GM23338 (cell line): ENCODE data around the gene KCNK15. TPM values are rescaled to one million over a fixed set of nuclear protein-coding genes. Genes with fewer than 3 reads are reported as not detected.

Experiments
- ATAC-seq: fragments of 200-7000 bp; cut with Tn5 transposase; 3 replicates; pipeline ENCODE4 v1.9.1; 2020
- DNase-seq: peaks from one replicate; pipeline ENCODE4 v3.0.0-alpha.2; 2015; ENCODE audit warnings: low spot score
- H2AFZ ChIP-seq: fragments of 200-600 bp; sonication (generic); 2 replicates; pipeline ENCODE4 v1.8.0; 2016; ENCODE audit warnings: antibody characterized with exemption, mild to moderate bottlenecking, moderate library complexity
- H3F3A ChIP-seq: fragments of 200-600 bp; sonication (generic); replicated peaks from 2 replicates; pipeline ENCODE4 v1.8.0; 2017; ENCODE audit warnings: antibody characterized with exemption, mixed run types, low read depth
- H3K27ac ChIP-seq: fragments of 200-600 bp; sonication (generic); 2 replicates; pipeline ENCODE4 v1.6.1; 2016; ENCODE audit warnings: low read depth
- H3K27me3 ChIP-seq: fragments of 200-600 bp; sonication (generic); 2 replicates; pipeline ENCODE4 v1.8.0; 2016; ENCODE audit warnings: mild to moderate bottlenecking, mixed run types, moderate library complexity; ENCODE audit not compliant: insufficient read depth
- H3K36me3 ChIP-seq: fragments of 200-600 bp; sonication (generic); 2 replicates; pipeline ENCODE4 v1.8.0; 2016; ENCODE audit warnings: mild to moderate bottlenecking; ENCODE audit not compliant: insufficient read depth
- H3K4me1 ChIP-seq: fragments of 200-600 bp; sonication (generic); 2 replicates; pipeline ENCODE4 v1.8.0; 2016; ENCODE audit warnings: mild to moderate bottlenecking, moderate library complexity; ENCODE audit not compliant: insufficient read depth
- H3K4me2 ChIP-seq: fragments of 200-600 bp; sonication (generic); 2 replicates; pipeline ENCODE4 v1.7.1; 2017; ENCODE audit warnings: mixed run types
- H3K4me3 ChIP-seq: fragments of 200-600 bp; sonication (generic); 2 replicates; pipeline ENCODE4 v1.6.1; 2016; ENCODE audit warnings: mixed run types
- H3K79me2 ChIP-seq: fragments of 200-600 bp; sonication (generic); replicated peaks from 2 replicates; pipeline ENCODE4 v1.8.0; 2017; ENCODE audit warnings: mild to moderate bottlenecking; ENCODE audit not compliant: insufficient read depth
- H3K9me2 ChIP-seq: fragments of 200-600 bp; sonication (generic); 2 replicates; pipeline ENCODE4 v1.8.0; 2017; ENCODE audit not compliant: insufficient read depth
- H4K20me1 ChIP-seq: fragments of 200-600 bp; sonication (generic); replicated peaks from 2 replicates; pipeline ENCODE4 v1.8.0; 2017; ENCODE audit warnings: mild to moderate bottlenecking; ENCODE audit not compliant: insufficient read depth
- H3K27ac Mint-ChIP-seq: 2 replicates; pipeline ENCODE4 v1.8.0; 2020; ENCODE audit warnings: inconsistent platforms, mild to moderate bottlenecking, moderate library complexity, mixed read lengths
- H3K27me3 Mint-ChIP-seq: 3 replicates; pipeline ENCODE4 v1.8.0; 2022; ENCODE audit warnings: low read depth, mild to moderate bottlenecking, moderate library complexity, mixed read lengths, inconsistent platforms; ENCODE audit not compliant: insufficient read depth, poor library complexity
- H3K36me3 Mint-ChIP-seq: 3 replicates; pipeline ENCODE4 v1.8.0; 2021; ENCODE audit warnings: low read depth, mild to moderate bottlenecking, inconsistent platforms, moderate library complexity, mixed read lengths
- H3K4me1 Mint-ChIP-seq: 3 replicates; pipeline ENCODE4 v1.8.0; 2020; ENCODE audit warnings: mild to moderate bottlenecking, inconsistent platforms, mixed read lengths
- H3K4me3 Mint-ChIP-seq: 3 replicates; pipeline ENCODE4 v1.8.0; 2021; ENCODE audit warnings: moderate library complexity, mild to moderate bottlenecking, inconsistent platforms, mixed read lengths
- H3K9me3 Mint-ChIP-seq: 3 replicates; pipeline ENCODE4 v1.8.0; 2020; ENCODE audit warnings: moderate library complexity, mild to moderate bottlenecking, inconsistent platforms, mixed read lengths
- CREB1 ChIP-seq: fragments of 250-450 bp; sonication (Bioruptor Pico); IDR thresholded peaks from 2 replicates; pipeline ENCODE4 v1.5.0; 2020; ENCODE audit warnings: low read depth, mild to moderate bottlenecking, moderate library complexity
- ETS1 ChIP-seq: IDR thresholded peaks from 2 replicates; pipeline ENCODE4 v1.6.1; 2016; ENCODE audit warnings: antibody characterized with exemption
- EZH2 ChIP-seq: fragments of 200-600 bp; sonication (generic); IDR thresholded peaks from one replicate; pipeline ENCODE4 v1.8.0; 2017; ENCODE audit warnings: antibody characterized with exemption, mild to moderate bottlenecking, low read depth; ENCODE audit not compliant: unreplicated experiment
- EZH2phosphoT487 ChIP-seq: fragments of 200-600 bp; sonication (generic); IDR thresholded peaks from one replicate; pipeline ENCODE4 v1.8.1; 2018; ENCODE audit warnings: antibody characterized with exemption; ENCODE audit not compliant: unreplicated experiment
- JUNB ChIP-seq: IDR thresholded peaks from one replicate; pipeline ENCODE4 v1.6.1; 2016; ENCODE audit warnings: antibody characterized with exemption; ENCODE audit not compliant: unreplicated experiment
- NANOG ChIP-seq: IDR thresholded peaks from 2 replicates; pipeline ENCODE4 v1.6.1; 2016; ENCODE audit warnings: antibody characterized with exemption, borderline replicate concordance
- POLR2AphosphoS5 ChIP-seq: IDR thresholded peaks from 2 replicates; pipeline ENCODE4 v1.6.1; 2016; ENCODE audit warnings: antibody characterized with exemption, low read depth
- STAT1 ChIP-seq: IDR thresholded peaks from one replicate; pipeline ENCODE4 v1.6.1; 2016; ENCODE audit warnings: antibody characterized with exemption; ENCODE audit not compliant: unreplicated experiment
- ZNF114 ChIP-seq: fragments of 250-450 bp; sonication (Bioruptor Pico); IDR thresholded peaks from 2 replicates; pipeline ENCODE4 v1.5.0; 2020; ENCODE audit warnings: mild to moderate bottlenecking, moderate library complexity
- ZNF331 ChIP-seq: fragments of 250-450 bp; sonication (Bioruptor Pico); IDR thresholded peaks from 2 replicates; pipeline ENCODE4 v1.5.0; 2020; ENCODE audit warnings: low read depth, mild to moderate bottlenecking, moderate library complexity
- ZNF462 ChIP-seq: fragments of 250-450 bp; sonication (Bioruptor Pico); IDR thresholded peaks from 2 replicates; pipeline ENCODE4 v1.5.0; 2020; ENCODE audit warnings: mild to moderate bottlenecking, moderate library complexity
- polyA plus RNA-seq: library from polyadenylated mRNA; unstranded; fragments of >200 nt; fragmentation: Nextera tagmentation; extraction: Ambion mirVana; gene quantifications from 2 replicates; pipeline ENCODE4 v1.2.1, GENCODE V29; 2016
- total RNA-seq: library from RNA; depleted of rRNA; stranded (reverse); fragments of >200 nt; shearing (Covaris generic); gene quantifications from 2 replicates; pipeline ENCODE4 v1.2.3, GENCODE V29; 2014

The KCNK15 gene
- total and polyA plus RNA-seq, 2 experiments from 2014 or later, result 0.63 to 3.3 TPM

- H3K9me2 ChIP-seq, result no peaks in the 10 kb centered on the region
- no peak for TF ChIP-seq JUNB
- TF ChIP-seq POLR2AphosphoS5, result no peak
- TF ChIP-seq ZNF462 (CRISPR knock-in tag), result no peak
- no peak for TF ChIP-seq NANOG
- TF ChIP-seq CREB1 (CRISPR knock-in tag), result no peak
- TF ChIP-seq EZH2phosphoT487, result no peak
- no peak for TF ChIP-seq ZNF114 (CRISPR knock-in tag)
- no peak for TF ChIP-seq EZH2
- no peak for TF ChIP-seq ETS1
- TF ChIP-seq ZNF331 (CRISPR knock-in tag), result no peak
- no peak for TF ChIP-seq STAT1
- no peaks in the 10 kb centered on the region for H3K9me3 Mint-ChIP-seq
- no peaks in the 10 kb centered on the region for H3K36me3 Mint-ChIP-seq
- no peak overlapping the region for H3K27ac ChIP-seq
- no peak overlapping the region for H2AFZ ChIP-seq
- no peak overlapping the region for H3K4me2 ChIP-seq
- no peaks in the 10 kb centered on the region for H3K79me2 ChIP-seq
- DNase-seq (no peak), ATAC-seq (no peak)
- H3K4me1 ChIP-seq, result peaks cover 15% of the 10 kb centered on the region
- H3K4me3 Mint-ChIP-seq, result no peak overlapping the region
- no peak overlapping the region for H3K4me3 ChIP-seq
- H3K27me3 ChIP-seq, result no peaks in the 10 kb centered on the region
- H3K27me3 Mint-ChIP-seq, result peaks cover 2% of the 10 kb centered on the region
- H4K20me1 ChIP-seq, result no peaks in the 10 kb centered on the region
- peaks cover 22% of the 10 kb centered on the region for H3K4me1 Mint-ChIP-seq
- no peaks in the 10 kb centered on the region for H3F3A ChIP-seq
- H3K27ac Mint-ChIP-seq, result no peak overlapping the region
- no peaks in the 10 kb centered on the region for H3K36me3 ChIP-seq
Observed at GRCh38 chr20:44704551-44704971, 41.1 kb upstream of the KCNK15 start.
